Urothelium cell line (cell line): ENCODE results near the gene A1BG.
"Not testable (repeated sequence)": the region's sequence is repeated elsewhere in the genome, so short reads cannot be mapped to it uniquely, and the experiment has no call there.

Source experiments
- DNase-seq: peaks from one replicate; pipeline ENCODE4 v3.0.0; 2011; ENCODE audit warnings: low spot score, mixed read lengths
- FAIRE-seq: peaks from 2 replicates; lab custom pipeline; 2011; peaks lifted over from hg19 to GRCh38; lab: Jason Lieb, UNC

Gene A1BG

GRCh38 chr19:58386576-58387337 lies 33.5 kb upstream of the A1BG start, which contains the start of gene RPS5:
TSS of gene RPS5 (plus strand) at chr19:58387269. CDS start at chr19:58388138, 869 bp downstream.
- DNase-seq, result peak; percentile 99
- FAIRE-seq, result peak; percentile 65

- FAIRE-seq (no peak), DNase-seq (no peak)
Measured at GRCh38 chr19:58385891-58386575, 32.7 kb upstream of the A1BG start.

- DNase-seq (no peak), FAIRE-seq (no peak)
Measured at GRCh38 chr19:58385313-58385890, 32.1 kb upstream of the A1BG start.

GRCh38 chr19:58382997-58383603 lies 29.8 kb upstream of the A1BG start:
- DNase-seq (no peak), FAIRE-seq (no peak)

GRCh38 chr19:58381460-58382212 lies 28.3 kb upstream of the A1BG start:
- DNase-seq (no peak), FAIRE-seq (no peak)

GRCh38 chr19:58380662-58381459 lies 27.6 kb upstream of the A1BG start, which contains the start of gene ZNF837:
TSS of gene ZNF837 (minus strand) at chr19:58381030. CDS start at chr19:58369332, 11,698 bp downstream.
- DNase-seq, result peak; percentile 95
- FAIRE-seq, result peak; percentile 75

GRCh38 chr19:58380037-58380661 lies 26.9 kb upstream of the A1BG start:
- DNase-seq, result no peak
- no peak for FAIRE-seq

- no peak for DNase-seq
- no peak for FAIRE-seq
Measured at GRCh38 chr19:58379246-58379645, 26.0 kb upstream of the A1BG start.

GRCh38 chr19:58376724-58377123 lies 23.4 kb upstream of the A1BG start:
- not testable (repeated sequence) for DNase-seq, FAIRE-seq

- DNase-seq, result no peak
- FAIRE-seq, result no peak
Measured at GRCh38 chr19:58374200-58374599, 20.9 kb upstream of the A1BG start.

GRCh38 chr19:58372311-58373133 lies 19.2 kb upstream of the A1BG start:
- FAIRE-seq, result no peak
- DNase-seq, result no peak

- DNase-seq (no peak), FAIRE-seq (no peak)
Measured at GRCh38 chr19:58368561-58369360, 15.5 kb upstream of the A1BG start.

GRCh38 chr19:58367698-58368454 lies 14.6 kb upstream of the A1BG start:
- DNase-seq (no peak), FAIRE-seq (no peak)

- FAIRE-seq (no peak), DNase-seq (no peak)
Measured at GRCh38 chr19:58366585-58367430, 13.5 kb upstream of the A1BG start.

GRCh38 chr19:58364146-58364545 lies 10.9 kb upstream of the A1BG start:
- FAIRE-seq (no peak), DNase-seq (no peak)
